ENCODE measurements around the gene PTPRH.
"Not testable (repeated sequence)": the region's sequence is repeated elsewhere in the genome, so short reads cannot be mapped to it uniquely, and the experiment has no call there.

The PTPRH gene

DNA sequence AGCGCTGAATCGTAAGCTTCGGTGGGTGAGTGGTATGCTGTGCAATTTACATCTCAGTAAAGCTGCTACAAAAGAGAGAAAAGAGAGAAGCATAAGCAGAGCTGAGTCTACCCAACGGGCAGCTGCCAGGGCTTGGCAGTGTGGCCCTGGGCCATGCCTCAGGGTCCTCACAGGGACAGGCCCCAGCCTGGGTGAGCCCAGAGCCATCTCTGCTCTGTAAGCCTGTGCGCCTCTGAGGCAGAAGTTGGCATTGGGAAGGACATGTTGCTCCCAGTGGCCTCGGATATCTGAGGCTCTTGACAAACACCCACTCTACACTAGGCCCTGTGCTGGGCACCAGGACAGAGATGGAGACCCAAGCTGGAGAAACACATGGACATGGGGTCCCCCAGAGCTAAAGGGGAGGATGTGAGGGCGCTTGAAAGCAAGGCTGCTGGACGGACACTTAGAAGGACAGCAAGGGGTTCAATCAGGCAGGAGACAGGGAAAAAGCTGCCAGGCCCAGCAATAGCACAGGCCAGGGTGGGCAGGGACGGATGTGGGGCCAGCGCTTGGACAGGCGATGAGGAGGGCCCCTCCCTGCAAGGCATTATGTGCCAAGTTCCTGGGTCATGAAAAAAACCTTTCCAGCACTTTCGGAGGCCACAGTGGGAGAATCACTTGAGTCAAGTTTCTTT is 34.8 kb upstream of the PTPRH start:
- no peak for DNase-seq

DNA sequence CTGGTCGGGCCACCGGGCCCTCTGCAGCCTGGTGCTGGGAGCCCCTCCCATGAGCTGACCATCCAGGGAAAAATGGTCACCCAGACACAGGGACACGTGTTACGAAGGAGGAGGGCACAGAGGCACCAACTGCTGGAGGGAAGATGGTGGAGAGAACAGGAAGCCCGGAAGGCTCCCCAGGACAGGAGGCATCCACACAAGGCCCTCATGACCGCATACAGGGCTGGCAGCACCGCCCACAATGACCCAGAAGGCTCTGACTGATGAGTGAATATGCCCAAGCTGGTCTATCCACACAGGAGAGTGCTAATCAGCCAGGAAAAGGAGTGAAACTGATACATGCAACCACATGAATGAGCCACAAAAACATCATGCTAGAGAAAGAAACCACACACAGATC is 33.2 kb upstream of the PTPRH start:
- no peak for DNase-seq

DNA sequence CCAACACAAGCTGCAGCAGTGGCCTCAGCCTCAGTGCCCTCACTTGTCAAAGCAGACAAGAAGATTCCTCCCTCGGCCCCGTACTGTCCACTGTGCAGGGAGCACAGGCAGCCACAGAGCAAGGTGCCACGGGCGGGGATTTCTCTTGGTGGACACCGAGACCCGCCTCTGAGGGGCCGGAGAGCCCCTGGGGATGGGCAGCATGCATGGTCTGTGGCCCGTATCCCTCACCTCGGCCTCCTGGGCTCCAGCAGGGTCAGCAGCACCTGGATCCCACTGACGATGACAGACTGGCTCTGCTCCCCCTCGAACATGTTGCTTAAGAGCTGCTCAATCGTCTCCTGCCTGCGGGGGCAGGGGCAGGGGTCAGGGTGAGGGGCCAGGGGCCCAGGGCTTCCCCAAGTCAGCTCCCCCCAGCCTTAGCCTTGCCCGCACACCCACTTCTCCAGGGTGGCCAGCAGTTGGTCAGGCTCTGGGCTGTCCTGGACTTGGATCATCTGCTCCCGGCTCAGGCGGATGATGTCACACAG is 32.7 kb upstream of the PTPRH start:
- no peak for DNase-seq

DNA sequence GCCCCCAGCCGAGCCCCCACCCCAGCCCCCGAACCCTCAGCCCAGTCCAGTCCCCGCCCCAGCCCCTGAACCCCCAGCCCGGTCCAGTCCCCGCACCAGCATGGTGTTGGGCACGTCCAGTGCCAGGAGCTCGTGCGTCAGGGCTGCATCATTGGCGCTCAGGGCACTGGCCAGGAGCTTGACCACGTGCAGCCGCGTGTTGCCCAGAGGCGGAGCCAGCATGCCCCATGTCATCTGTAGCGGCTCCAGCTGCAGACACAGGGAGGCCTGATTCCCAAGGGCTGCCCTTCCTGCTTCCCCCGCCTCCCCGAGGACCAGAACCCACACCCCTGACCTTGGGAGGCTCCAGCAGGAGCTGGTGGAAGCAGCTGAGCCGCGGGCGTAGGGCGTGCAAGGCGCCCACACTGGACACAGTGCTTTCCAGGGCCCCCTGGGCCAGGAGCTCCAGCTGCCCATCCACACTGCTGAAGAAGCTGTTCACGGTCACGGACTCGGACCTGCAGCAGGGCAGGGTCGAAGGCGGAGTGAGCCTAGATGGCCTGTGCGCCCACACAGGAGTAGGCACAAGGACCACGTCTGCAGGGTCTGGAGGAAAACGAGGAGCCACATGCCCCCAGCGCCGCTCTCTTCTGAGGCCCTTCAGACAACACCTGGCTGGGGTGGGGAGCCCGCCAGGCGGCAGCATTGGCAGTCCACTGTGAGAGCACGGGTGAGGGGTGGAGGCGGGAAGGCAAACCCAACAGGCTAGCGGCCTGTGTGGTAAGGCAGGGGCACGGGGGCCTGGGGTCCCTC is 32.0 kb upstream of the PTPRH start:
- DNase-seq, result no peak

DNA sequence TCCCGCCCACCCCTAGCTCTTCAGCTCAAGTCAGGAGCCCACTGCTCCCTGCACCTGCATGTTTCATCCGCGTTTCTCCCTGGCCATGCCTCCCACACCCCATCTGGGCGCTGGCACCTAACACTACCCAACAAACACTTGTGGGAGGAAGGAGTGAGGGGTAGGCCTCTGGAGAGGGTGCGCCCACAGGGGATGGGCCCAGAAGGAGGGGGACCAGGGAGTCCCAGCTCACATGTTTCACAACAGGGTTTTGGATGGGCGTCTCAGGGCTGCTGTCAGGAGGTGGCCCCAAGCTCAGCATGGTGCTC is 31.4 kb upstream of the PTPRH start:
- DNase-seq, result no peak

DNA sequence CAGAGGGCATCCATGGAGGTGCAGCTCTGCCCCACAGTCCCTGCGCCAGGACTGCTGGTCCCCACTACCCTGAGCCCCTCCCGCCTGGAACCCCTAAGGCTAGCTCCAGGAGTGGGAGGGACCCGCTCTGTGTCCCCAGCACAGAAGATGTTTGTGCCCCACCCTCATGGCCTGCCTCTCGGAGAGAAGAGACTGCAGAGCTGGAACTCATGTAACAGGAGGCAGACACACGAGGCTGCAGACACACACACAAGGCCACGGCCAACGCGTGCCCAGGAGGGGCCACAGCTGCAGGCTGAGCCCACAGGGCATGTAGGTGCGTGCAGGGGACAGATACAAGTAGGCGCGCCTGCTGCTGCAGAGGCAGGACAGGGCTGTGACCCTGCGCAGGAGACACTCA is 29.7 kb upstream of the PTPRH start:
- DNase-seq, result no peak

DNA sequence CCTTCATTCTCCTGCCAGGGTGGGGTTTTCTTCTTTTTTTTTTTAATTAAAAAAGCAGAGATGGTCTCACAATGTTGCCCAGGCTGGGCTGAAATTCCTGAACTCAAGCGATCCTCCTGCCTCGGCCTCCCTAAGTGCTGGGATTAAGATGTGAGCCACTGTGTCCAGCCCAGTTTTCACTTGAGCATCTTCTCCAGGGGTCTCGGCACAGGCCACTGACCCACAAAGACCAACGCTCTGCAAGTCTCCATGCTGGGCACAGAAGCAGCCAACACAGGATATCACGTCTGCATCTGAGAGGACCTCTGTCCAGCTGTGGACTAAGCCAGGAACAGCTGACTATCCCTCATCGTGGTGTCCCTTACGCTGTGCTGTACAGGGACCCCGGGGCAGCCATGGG is 28.7 kb upstream of the PTPRH start:
- no peak for DNase-seq

DNA sequence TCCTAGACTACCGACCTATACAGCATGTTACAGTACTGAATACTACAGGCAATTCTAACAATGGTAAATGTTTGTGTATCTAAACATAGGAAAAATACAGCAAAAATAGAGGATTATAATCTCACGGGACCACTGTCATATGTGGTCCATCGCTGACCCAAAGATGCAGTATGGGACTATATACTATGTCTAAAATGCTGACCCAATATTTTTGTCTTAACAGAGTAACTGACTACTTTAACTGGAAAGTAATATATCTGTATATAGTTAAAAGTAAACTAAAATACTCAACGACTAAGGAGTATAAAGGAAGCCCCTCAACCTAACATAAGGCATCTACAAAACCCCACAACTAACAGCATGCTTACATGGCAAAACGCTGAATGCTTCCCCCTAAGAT is 23.7 kb upstream of the PTPRH start:
- DNase-seq, result no peak

DNA sequence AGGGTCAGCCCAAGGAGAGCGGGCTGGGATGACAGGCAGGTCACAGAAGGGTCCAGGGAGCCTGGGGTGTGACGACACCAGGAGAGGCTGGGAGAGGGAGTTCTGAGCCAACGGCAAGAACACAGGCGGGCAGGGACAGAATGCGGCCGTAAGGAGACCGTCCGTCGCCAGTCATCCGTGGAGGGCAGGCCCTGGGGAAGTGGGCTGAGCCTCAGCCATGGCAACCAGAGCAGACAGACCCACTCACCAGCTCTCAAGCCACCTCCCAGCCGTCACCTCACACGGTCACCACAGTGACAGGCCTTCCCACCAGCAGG is 22.9 kb upstream of the PTPRH start:
- DNase-seq, result no peak

DNA sequence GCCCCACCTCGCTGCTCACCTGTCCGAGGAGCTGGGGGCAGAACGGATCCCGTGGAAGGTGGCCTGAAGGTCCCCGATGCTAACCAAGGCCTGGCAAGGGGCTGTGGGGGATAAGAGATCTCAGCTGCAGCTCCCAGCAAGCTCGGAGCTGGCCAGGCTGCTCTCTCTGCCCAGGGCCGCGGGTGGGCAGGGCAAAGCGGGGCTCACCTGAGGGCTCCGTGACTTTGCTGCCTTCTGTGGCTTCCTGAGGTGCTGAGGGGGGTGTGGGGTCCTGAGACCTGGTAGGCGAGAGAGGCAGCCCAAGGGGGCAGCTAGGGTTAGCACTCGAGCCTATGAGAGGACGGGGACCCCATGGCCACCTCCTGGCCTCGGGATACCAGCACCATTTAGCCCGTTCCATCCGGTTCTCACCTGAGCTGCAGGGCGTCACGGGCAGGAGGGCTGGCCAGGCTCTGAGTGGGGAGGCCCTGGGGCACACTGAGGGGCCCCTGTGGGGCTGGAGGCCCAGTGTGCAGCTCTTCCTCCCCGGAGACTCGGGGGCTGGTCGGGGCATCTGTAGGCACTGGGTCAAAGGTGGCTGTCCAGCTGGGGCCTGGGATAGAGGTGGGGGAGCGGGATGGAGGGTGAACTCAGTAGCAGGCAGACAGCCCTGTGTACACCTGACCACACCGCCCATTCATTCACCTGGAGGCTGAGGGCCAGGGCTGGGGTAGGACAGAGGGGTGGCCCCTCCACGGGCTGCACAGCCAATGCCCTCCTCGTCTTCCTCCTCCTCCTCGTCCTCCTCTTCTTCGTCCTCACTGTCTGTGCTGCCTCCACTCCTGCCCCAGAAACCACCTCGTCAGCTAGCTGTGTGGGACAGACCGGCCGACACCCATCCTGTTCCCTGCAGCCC is 22.3 kb upstream of the PTPRH start:
- DNase-seq, result no peak

DNA sequence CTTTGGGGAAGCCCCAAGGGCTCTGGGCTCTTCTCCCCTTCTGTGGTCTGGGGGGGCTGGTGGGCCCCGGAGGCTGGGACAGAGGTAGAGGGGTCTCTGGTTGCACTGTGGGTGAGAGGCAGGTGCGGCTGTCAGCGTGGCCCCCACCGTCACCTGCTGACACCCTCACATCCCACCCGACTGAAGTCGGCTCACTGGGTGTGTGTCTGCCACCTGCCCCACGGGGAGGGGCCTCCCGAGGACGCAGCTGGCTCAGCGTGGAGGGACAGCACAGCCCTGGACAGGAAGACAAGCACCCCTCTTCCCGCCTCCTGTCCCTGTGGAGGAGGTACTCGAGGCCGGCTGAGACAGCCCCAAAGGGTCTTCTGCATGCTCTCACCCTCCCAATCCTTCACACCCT is 21.5 kb upstream of the PTPRH start:
- no peak for DNase-seq

DNA sequence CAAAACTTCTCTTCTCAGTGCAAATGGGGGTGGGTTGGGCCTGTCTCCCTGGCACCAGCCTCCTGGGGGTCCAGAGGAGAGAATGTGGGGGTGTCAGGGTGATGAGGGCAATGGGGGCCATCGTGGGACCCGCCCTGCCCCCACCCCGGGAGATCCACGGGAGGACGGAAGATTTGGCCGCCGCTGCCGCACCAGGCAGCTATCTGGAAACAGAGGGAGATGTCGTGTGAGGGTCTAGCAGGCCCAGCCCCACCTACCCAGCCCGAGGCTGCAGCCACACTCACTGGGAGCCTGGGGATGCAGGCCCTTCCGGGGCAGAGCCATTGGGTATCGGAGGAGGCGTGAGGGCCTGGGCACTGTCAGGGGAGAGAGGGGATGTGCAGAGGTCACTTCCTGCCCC is 21.0 kb upstream of the PTPRH start:
- DNase-seq, result no peak

DNA sequence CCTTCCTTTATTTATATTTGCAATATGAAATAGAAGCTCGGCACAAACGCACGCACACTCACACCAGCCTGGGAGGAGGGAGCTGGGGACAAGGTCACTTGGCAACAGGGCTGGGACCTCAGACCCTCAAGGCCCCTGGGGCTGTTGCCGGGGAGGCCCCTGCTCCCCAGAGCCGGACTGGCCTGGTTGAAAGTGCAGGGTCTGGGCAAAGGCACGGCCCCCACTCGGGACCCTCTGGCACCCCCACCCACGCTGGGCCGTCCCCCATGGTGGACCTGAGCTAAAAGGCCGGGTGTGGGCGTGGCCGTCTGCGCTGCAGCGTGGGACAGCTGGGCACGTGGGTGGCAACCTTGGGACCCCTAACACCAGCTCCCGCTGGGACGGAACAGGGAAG is 20.5 kb upstream of the PTPRH start:
- no peak for DNase-seq

DNA sequence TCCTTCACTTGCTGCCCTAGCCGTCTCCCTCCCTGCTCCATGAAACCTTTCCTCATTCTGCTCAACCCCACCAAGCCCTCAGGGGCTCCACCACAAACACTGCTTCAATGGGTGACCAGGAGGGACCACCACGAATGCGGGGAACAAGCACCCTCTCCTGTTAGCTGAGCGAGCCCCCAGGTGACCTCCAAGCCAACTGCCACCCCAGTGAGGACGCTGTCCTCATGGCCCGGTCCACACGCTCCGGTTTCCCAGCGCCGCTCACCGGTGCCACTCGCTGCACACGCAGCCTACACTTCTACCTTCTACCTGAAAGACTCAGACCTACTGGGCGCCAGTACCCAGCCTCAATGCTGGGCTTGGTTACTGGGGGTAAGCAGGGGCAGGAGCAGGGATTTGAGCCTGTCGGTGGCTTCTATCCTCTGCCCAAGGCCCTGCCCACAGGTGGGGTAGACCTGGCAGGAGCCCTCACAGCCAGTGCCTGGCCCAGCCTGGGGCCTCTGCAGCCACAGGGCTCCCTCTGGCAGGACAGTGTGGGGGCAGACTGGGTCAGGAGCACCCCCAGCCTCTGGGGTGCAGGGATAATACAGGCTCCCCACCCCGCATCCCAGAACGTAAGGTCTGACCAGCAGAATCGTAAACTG is 20.0 kb upstream of the PTPRH start:
- no peak for DNase-seq

DNA sequence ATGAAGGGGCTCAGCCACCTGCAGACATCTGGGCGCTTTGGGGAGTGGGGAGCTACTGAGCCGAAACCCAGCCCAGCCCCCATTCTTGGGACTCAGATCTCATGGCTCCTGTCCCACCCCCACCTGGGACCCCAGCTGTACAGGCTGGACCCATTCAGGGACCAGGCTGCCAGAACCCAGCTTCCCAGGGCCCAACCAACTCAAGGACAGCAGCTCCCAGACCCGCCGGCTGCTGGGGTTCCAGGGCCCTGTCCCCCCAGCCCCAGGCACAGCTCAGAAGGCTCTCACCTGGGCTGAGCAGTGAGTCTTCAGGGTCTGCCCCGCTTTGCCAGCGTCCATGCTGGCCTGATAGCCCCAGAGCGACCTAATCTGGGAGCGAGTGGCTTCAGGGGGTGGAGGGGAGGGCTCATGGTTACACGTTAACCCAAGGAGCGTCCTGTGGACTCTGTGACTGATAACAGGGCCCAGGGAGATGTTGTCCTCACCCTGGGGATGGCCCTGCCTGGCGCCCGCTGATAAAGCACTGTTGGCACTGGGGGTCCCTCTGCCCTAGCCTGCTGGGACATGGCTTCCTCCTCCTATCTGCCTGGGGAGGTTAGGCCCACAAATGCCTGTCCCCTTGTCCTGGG is 19.2 kb upstream of the PTPRH start, which contains the start of gene TMEM86B:
TSS of gene TMEM86B (minus strand) at position 361 of the 629 bp plus-strand sequence. CDS start at position 339, 22 bp downstream.
- no peak for DNase-seq

DNA sequence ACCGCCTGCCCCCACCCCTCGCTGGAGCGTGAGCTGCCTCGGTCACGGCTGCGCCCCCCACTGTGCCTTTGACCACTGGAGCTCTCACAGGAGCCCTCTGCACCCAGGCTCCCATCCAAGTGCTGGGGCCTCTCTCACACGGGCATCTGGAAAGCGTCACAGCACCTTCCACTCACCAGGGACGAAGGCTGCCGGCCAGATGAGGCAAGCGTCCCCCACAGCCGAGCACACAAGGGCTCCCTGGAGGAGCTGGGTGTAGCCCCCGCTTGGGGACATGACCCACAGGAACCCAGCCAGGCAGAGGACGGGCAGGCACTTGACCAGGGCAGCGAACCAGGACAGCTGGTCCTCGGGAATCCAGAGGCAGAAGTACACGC is 18.7 kb upstream of the PTPRH start:
- no peak for DNase-seq

DNA sequence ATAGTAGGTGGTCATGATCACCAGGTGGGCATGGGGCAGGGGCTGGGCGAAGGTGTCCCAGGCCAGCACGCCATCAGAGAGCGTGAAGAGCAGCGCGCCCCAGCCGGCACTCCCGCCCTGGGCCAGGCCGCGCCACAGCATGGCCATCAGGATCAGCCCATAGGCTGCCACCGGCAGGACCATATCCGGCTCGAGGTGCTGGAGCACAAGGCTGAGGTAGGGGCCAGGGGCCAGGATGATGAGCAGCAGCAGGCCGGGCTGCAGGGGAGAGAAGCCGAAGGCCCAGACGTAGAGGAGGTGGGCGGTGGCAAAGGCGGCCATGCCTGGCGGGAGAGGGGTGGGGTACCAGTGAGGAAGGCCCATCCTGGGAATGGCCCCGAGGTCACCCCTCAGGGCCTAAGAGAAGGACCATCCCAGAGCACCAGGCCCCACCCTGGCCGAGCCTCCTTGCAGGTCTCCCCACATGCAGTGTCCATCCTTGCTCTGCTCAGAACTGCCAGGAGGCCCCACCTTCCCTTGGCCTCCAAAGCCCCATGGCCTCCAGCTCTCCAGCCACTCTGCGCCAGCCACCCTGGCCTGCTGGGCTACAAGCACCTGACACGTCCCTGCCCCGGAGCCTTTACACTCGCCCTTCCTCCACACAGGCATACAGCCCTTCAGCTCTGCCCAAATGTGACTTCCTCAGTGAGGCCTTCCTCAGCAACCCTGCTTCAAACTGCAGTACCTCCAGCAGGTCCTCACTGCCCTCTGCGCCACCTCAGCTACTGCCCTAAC is 18.1 kb upstream of the PTPRH start:
- DNase-seq, result no peak

DNA sequence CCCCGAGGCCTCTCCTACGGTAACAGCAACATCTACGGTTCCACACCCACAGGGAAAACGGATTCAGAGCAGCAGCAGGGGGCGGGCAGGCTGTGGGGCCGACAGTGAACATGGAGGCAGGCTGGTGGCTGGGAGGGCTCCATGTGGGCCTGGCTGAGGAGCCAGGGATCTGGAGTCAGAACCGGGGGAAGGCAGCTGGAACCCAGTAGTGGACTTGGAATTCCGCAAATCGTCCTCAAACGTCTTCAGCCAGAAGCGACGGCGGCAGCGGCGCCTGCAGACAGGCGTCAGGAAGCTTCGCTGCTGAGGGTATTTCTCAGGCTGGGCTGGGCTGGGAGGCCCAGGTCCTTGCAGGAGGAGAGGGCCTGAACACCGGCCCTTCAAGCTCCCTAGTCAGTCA is 17.5 kb upstream of the PTPRH start:
- no peak for DNase-seq

DNA sequence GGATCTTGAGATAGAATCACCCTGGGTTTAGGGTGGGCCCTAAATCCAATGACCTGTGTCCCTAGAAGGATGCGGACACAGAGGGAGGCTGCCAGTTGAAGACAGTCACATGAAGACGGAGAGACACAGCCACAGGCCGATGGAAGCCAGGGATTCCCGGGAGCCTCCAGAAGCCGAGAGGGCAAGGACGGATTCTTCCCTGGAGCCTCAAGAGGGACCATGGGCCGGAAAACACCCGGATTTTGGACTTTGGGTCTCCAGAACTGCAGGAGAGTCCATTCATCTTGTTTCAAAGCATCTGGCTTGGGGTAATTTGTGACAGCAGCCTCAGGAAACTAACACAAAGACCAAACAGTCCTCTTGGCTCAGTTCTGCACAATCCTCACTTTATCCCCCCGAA is 17.0 kb upstream of the PTPRH start:
- DNase-seq, result no peak

DNA sequence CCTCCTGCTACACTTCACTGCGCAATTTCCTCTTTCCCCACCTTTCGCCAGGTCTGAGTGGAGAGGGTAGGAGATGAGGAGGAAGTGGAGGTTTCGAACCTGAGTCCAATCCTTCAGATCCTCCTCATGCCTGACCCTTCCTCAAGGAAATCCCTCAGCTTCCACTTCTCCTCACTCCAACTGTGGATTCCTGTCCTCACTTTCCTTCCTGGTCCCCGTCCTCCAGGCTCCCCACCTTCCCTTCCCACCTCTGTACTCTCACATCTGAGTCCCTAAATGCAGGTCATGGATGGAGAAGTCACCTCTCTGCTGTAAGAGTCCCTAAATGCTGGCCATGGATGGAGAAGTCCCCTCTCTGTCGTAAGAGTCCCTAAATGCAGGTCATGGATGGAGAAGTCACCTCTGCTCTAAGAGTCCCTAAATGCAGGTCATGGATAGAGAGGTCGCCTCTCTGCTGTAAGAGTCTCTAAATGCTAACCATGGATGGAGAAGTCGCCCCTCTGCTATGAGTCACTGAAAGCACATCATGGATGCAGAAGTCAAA is 16.2 kb upstream of the PTPRH start:
- DNase-seq, result no peak

DNA sequence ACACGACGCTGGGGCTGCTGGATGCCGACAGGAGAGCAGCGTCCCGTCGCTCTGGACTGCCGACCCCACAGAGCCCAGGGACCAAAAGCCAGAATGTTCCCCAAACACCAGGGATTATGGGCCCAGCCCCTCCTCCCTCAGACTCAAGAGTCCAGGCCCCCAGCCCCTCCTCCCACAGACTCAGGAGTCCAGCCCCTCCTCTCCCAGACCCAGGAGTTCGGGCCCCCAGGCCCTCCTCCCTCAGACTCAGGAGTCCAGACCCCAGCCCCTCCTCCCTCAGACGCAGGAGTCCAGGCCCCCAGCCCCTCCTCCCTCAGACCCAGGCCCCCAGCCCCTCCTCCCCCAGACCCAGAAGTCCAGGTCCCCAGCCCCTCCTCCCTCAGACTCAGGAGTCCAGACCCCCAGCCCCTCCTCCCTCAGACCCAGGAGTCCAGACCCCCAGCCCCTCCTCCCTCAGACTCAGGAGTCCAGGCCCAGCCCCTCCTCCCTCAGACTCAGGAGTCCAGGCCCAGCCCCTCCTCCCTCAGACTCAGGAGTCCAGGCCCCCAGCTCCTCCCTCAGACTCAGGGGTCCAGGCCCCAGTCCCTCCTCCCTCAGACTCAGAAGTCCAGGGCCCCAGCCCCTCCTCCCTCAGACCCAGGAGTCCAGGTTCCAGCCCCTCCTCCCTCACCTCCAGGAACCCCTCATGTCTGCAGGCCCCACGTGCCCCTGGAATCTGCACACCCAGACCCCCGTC is 15.5 kb upstream of the PTPRH start:
- not testable (repeated sequence) for DNase-seq

Measured in DMS 273 treated with DMSO at 0.1 percent for 48 hours (cell line).